PC-9 (cell line): Measurements from ENCODE around the gene SNX33. TPM values are rescaled to one million over a fixed set of nuclear protein-coding genes. Genes with fewer than 3 reads are reported as not detected.
"Not testable (repeated sequence)": the region's sequence is repeated elsewhere in the genome, so short reads cannot be mapped to it uniquely, and the experiment has no call there.

Experiments
- BruUV-seq: library from RNA; stranded (reverse); fragments of 400-500 nt; replicated peaks from 2 replicates; lab custom pipeline; 2021; lab: Mats Ljungman, UMichigan
- CTCF ChIA-PET: fragments of 300-600 bp; sonication (Branson Sonifier 250); formaldehyde crosslinking; loops from one replicate; lab custom pipeline; 2022; ENCODE audit warnings: antibody characterized with exemption; lab: Charles Lee
- POLR2A ChIA-PET: fragments of 300-600 bp; sonication (Branson Sonifier 250); formaldehyde crosslinking; loops from one replicate; lab custom pipeline; 2022; ENCODE audit warnings: antibody characterized with exemption; ENCODE audit not compliant: unreplicated experiment; lab: Charles Lee
- DNase-seq, 2 experiments: peaks; one replicate each; pipeline versions ENCODE4 v3.0.0 to v3.0.0-alpha.2; 2015 to 2022; ENCODE audit warnings: mixed read lengths in 1 of 2
- H2AFZ ChIP-seq: fragments of 200-600 bp; sonication (generic); 2 replicates; pipeline ENCODE4 v1.8.1; 2017; ENCODE audit warnings: antibody characterized with exemption
- H3F3A ChIP-seq: fragments of 200-600 bp; sonication (generic); 2 replicates; pipeline ENCODE4 v1.8.1; 2017; ENCODE audit warnings: antibody characterized with exemption, mild to moderate bottlenecking, low read depth; ENCODE audit not compliant: insufficient read depth
- H3K27ac ChIP-seq: fragments of 200-600 bp; sonication (generic); 2 replicates; pipeline ENCODE4 v1.6.1; 2016; ENCODE audit warnings: mixed run types
- H3K27me3 ChIP-seq: fragments of 200-600 bp; sonication (generic); 2 replicates; pipeline ENCODE4 v1.6.1; 2016; ENCODE audit warnings: low read depth, mixed run types; ENCODE audit not compliant: insufficient read depth
- H3K36me3 ChIP-seq: fragments of 200-600 bp; sonication (generic); 2 replicates; pipeline ENCODE4 v1.6.1; 2016; ENCODE audit warnings: low read depth, mixed run types
- H3K4me1 ChIP-seq: fragments of 200-600 bp; sonication (generic); replicated peaks from 2 replicates; pipeline ENCODE4 v1.6.1; 2016; ENCODE audit warnings: mixed run types; ENCODE audit not compliant: insufficient read depth
- H3K4me2 ChIP-seq: fragments of 200-600 bp; sonication (generic); 2 replicates; pipeline ENCODE4 v1.6.1; 2017; ENCODE audit warnings: mixed run types
- H3K4me3 ChIP-seq: fragments of 200-600 bp; sonication (generic); 2 replicates; pipeline ENCODE4 v1.6.1; 2016; ENCODE audit warnings: mixed run types
- H3K79me2 ChIP-seq: fragments of 200-600 bp; sonication (generic); 2 replicates; pipeline ENCODE4 v1.6.1; 2017; ENCODE audit warnings: low read depth, mixed run types
- H3K9me2 ChIP-seq: fragments of 200-600 bp; sonication (generic); 2 replicates; pipeline ENCODE4 v1.8.1; 2017; ENCODE audit warnings: mild to moderate bottlenecking; ENCODE audit not compliant: insufficient read depth
- H3K9me3 ChIP-seq: fragments of 200-600 bp; sonication (generic); 2 replicates; pipeline ENCODE4 v1.8.1; 2016; ENCODE audit warnings: low read depth; ENCODE audit not compliant: insufficient read depth
- H4K20me1 ChIP-seq: fragments of 200-600 bp; sonication (generic); 2 replicates; pipeline ENCODE4 v1.8.1; 2017; ENCODE audit not compliant: insufficient read depth
- CTCF ChIP-seq: fragments of 200-600 bp; sonication (generic); conservative IDR thresholded peaks from 2 replicates; pipeline ENCODE4 v1.6.1; 2017; ENCODE audit warnings: mixed run types, antibody characterized with exemption, mild to moderate bottlenecking, moderate library complexity
- EZH2 ChIP-seq: fragments of 200-600 bp; sonication (generic); IDR thresholded peaks from 2 replicates; pipeline ENCODE4 v1.8.0; 2017; ENCODE audit warnings: antibody characterized with exemption, low read depth
- intact Hi-C: fragments of 100-400 bp; cut with micrococcal nuclease; formaldehyde crosslinking; loops from one replicate; pipeline ENCODE4 v1.10.0; 2022; ENCODE audit not compliant: unreplicated experiment
- total RNA-seq: library from RNA; stranded (reverse); gene quantifications from 2 replicates; pipeline ENCODE4 v1.2.3, GENCODE V29; 2021

Gene SNX33
- total RNA-seq, 1 experiment from 2014 or later = 27.8 TPM

GRCh38 chr15:75688831-75689230 lies 41.1 kb downstream of the SNX33 start:
- no peak overlapping the region for H2AFZ ChIP-seq
- no peak overlapping the region for H3K27ac ChIP-seq
- no peaks in the 10 kb centered on the region for H3K9me2 ChIP-seq
- ChIA-PET POLR2A (no interaction called here), CTCF (no interaction called here)
- H3K4me1 ChIP-seq = no peaks in the 10 kb centered on the region
- peaks cover 5% of the 10 kb centered on the region for H3F3A ChIP-seq
- intact Hi-C loops = no loop called here
- no peaks in the 10 kb centered on the region for H4K20me1 ChIP-seq
- no peak for TF ChIP-seq CTCF
- TF ChIP-seq EZH2 = no peak
- no peaks in the 10 kb centered on the region for H3K79me2 ChIP-seq
- H3K4me2 ChIP-seq = no peak overlapping the region
- H3K27me3 ChIP-seq = no peaks in the 10 kb centered on the region
- no peak overlapping the region for H3K4me3 ChIP-seq
- no peak for DNase-seq
- no peaks in the 10 kb centered on the region for H3K36me3 ChIP-seq
- no peaks in the 10 kb centered on the region for H3K9me3 ChIP-seq
- no TSS peak for BruUV-seq

GRCh38 chr15:75689429-75689828 lies 41.7 kb downstream of the SNX33 start:
- intact Hi-C loops, H2AFZ ChIP-seq, H3K27ac ChIP-seq, H3K79me2 ChIP-seq, H3K9me3 ChIP-seq, POLR2A ChIA-PET, H3F3A ChIP-seq, BruUV-seq, H3K9me2 ChIP-seq, H3K36me3 ChIP-seq, DNase-seq, H3K4me1 ChIP-seq, H4K20me1 ChIP-seq, H3K4me3 ChIP-seq, H3K27me3 ChIP-seq, H3K4me2 ChIP-seq: not testable (repeated sequence)
- CTCF ChIA-PET = interaction anchor here (0.7 kb wide), 1 partner anchor 234 kb away, joined by 4 read pairs; no protein-coding TSS in a partner anchor

- BruUV-seq, H3K79me2 ChIP-seq, H3K27me3 ChIP-seq, H3K36me3 ChIP-seq, H3K9me2 ChIP-seq, H3K4me3 ChIP-seq, CTCF ChIA-PET, H2AFZ ChIP-seq, H3K27ac ChIP-seq, H3K9me3 ChIP-seq, intact Hi-C loops, DNase-seq, H3K4me2 ChIP-seq, POLR2A ChIA-PET, H4K20me1 ChIP-seq: not testable (repeated sequence)
- peaks cover 16% of the 10 kb centered on the region; the same call in 1 of the 2 replicates for H3F3A ChIP-seq
- peaks cover 11% of the 10 kb centered on the region; the same call in 1 of the 2 replicates for H3K4me1 ChIP-seq
Observed at GRCh38 chr15:75692311-75692710, 44.6 kb downstream of the SNX33 start.

GRCh38 chr15:75693028-75693427 lies 45.3 kb downstream of the SNX33 start:
- CTCF ChIA-PET, BruUV-seq, H3K79me2 ChIP-seq, H3K9me2 ChIP-seq, H3K36me3 ChIP-seq, DNase-seq, intact Hi-C loops, H3K4me2 ChIP-seq, H3K27ac ChIP-seq, H3K27me3 ChIP-seq, H3K4me3 ChIP-seq, H4K20me1 ChIP-seq, H3K9me3 ChIP-seq, H2AFZ ChIP-seq, POLR2A ChIA-PET: not testable (repeated sequence)
- peaks cover 16% of the 10 kb centered on the region; the same call in 1 of the 2 replicates for H3F3A ChIP-seq
- H3K4me1 ChIP-seq = peaks cover 11% of the 10 kb centered on the region; the same call in 1 of the 2 replicates
